CD4-positive, alpha-beta T cell treated with Interleukin-17A for 1 hour (primary cell): ENCODE measurements around the gene TCERG1.

Source experiments
- DNase-seq: peaks from one replicate; pipeline ENCODE4 v3.0.0-alpha.2; 2020

Gene TCERG1

DNA sequence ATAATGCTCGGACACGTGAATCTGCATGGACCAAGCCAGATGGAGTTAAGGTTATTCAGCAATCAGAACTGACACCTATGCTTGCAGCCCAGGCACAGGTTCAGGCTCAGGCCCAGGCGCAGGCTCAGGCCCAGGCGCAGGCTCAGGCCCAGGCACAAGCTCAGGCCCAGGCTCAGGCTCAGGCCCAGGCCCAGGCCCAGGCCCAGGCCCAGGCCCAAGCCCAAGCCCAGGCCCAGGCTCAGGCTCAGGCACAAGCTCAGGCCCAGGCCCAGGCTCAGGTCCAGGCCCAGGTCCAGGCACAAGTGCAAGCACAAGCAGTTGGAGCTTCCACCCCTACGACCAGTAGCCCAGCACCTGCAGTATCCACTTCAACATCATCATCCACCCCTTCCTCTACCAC lies 11.8 kb downstream of the TCERG1 start:
- no peak for DNase-seq

GRCh38 chr5:146461319-146461718 lies 14.2 kb downstream of the TCERG1 start:
- no peak for DNase-seq

- no peak for DNase-seq
Observed at GRCh38 chr5:146463446-146463845, 16.3 kb downstream of the TCERG1 start.

- DNase-seq: no peak
Observed at GRCh38 chr5:146466521-146467349, 19.6 kb downstream of the TCERG1 start.

- DNase-seq: no peak
Observed at GRCh38 chr5:146467760-146468159, 20.6 kb downstream of the TCERG1 start.

DNA sequence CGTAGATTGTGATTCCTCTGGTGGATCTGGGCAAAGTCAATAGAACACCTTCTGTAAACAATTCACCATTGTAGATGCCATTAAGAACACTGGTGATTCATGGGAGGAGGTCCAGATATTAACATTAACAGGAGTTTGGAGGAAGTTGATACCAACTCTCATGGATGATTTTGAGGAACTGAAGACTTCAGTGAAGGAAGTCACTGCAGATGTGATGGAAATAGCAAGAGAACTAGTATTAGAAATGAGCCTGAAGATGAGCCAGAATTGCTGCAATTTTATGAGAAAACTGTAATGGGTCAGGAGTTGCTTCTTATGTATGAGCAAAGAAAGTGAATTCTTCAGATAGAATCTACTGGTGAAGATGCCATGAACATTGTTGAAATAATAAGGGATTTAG lies 26.9 kb downstream of the TCERG1 start:
- DNase-seq: no peak

DNA sequence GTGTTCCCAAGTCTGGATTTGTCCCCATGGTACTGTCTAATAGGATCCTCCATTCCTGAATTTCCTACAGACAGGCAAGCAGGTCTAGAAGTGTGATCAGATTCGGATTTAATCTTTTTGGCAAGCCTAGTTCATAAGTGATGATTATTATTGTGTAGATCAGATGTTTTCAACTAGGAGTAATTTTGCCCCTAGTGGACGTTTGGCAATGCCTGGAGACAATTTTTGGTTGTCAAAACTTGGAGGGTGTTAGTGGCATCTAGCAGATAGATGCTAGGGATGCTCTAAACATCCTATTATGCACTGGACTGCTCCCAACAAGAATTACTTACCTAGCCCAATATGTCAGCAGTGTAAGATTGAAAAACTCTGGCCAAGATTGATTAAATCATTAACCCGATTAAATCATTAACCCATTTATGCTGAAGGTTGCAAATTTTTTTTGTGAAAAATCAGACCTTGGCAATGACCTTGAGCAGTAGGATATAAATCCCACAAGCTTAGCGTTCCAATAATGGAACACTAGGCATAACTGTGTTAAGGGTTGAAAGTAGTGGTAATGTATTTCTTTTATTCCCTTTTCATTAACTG lies 28.2 kb downstream of the TCERG1 start:
- no peak for DNase-seq

DNA sequence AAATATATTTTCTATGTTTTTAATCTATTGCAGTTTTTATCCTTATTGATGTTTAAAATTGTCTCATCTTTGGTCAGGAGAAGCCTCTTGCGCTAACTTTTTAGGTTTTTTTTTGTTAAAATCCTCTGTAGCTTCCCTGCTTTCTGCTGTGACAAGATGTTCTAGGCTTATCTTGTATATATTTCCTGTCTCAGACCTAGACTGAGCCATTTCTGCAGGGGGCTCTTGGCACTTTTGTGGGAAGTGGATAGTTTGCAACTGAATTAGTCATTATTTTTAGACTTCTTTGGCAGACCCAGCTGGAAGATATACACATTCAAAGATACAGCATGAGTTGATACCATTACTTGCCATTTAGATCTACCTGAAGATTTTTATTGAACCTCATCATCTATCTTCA lies 28.8 kb downstream of the TCERG1 start:
- no peak for DNase-seq

GRCh38 chr5:146482775-146483174 lies 35.6 kb downstream of the TCERG1 start:
- DNase-seq: no peak

DNA sequence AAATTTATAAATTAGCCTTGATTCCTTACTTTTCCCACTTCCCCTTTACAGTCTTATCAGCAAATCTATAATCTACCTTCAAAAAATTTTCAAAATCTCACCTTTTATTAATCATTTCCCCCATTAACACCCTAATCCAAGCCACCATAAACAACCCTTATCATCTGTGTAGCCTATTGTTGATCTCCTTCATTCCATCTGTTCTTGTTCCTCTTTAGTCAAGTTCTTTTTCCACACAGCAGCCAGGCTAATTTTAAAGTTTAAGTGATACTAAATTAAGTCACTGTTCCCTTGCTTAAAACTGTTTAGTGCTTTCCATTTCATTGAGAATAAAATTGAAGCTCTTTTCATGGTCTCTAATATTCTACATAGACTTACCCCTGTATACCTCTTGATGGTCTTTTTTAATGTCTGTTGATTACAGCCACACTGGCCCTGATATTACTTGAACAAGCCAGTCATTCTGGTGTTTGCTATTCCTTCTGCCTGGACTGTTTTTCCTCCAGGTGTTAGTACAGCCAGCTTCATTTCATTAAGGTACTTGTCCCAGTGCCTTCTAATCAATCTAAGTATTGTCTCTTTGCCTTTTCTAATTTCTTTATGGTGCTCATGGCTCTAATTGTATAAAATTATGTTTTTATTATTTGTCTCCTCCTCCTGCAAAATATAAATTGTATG lies 37.7 kb downstream of the TCERG1 start:
- DNase-seq: no peak

- DNase-seq: no peak
Observed at GRCh38 chr5:146490089-146490843, 43.1 kb downstream of the TCERG1 start.

DNA sequence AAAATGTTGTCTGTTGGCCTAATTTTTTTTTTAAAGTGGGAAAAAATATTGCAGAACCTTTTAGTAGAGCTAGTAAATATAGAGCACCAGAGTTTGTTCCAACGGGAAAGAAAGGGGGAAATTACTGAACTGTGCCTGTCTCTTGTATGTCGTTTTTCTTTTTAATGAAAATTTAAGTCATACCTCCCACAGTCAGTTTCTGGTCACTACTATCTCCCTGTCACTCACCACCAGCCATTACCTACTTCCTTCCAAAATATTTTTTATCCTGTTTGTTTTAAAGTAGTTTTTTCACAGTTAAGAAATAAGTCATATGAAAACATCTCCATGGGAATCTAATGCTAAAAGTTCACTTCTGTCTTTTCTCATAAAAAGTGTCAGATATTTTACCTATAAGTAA lies 47.5 kb downstream of the TCERG1 start:
- DNase-seq: no peak

- DNase-seq: no peak
Observed at GRCh38 chr5:146499680-146500079, 52.5 kb downstream of the TCERG1 start.

- DNase-seq: no peak
Observed at GRCh38 chr5:146507428-146507827, 60.3 kb downstream of the TCERG1 start.

- no peak for DNase-seq
Observed at GRCh38 chr5:146510559-146511125, 63.5 kb downstream of the TCERG1 start.

GRCh38 chr5:146513462-146513861 lies 66.3 kb downstream of the TCERG1 start:
- no peak for DNase-seq

DNA sequence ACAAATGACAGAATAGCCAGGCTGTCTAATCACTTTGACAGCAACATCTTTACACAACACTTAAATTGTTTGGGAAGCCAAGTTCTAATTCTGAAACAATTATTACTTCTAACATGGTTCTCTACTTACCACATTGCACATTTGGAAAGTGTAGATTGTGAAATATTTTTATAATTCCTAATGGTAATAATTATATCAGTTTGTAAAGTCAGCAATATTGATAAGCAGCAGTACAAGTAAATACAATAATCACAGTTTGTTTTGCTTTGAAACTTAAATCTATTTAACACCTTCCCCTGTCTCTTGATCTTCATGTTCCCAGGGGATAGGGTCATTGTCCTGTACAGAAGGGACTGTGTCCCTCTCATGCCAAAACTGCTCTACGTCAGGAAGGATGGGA lies 67.4 kb downstream of the TCERG1 start:
- no peak for DNase-seq

DNA sequence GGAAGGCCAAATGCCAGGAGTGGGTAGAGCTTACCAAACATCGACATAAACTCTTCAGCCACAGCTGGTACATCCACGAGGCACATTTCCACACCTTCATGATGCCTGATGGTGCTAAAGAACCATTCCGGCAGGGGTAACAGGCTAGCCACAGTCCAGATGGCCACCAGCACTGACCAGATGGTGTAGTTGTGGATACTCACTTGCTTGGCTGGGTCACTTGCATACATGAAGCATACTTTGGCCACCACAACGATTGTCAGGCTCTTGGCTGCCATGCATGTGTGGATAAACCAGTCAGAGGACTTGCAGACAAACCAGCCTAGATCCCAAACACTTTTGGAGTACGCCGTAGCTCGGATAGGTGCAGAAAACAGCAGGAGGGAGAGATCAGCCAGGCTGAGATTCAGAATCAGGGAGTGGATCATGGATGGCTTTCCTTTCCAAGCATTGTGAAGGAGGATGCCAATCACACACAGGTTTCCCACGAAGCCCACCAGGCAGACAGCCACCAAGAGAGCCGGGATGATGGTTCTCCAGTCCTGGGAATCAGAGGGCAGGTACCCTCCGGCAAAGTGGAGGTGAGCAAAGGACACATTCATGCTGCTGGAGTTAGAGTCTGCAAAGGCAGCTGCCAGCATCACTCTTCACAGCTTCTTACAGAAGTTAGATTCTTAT lies 68.5 kb downstream of the TCERG1 start:
- DNase-seq: no peak

DNA sequence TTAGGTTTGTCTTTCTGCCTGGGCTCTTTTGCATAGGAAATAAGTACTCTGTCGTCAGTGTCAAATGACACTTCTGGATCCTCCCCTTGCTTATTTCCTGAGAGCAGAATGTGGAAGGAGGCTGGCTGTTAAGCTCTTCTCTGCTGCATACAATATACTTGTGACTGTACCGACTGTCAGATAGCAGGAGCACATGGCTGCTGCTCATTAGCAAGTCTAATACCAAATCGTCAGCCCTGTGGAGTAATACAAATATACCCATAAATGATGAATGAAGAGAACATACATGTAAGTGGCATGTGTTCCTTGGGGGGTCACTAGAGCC lies 69.0 kb downstream of the TCERG1 start, which contains the start of gene GPR151:
GPR151 (minus strand) TSS at position 40 of the 325 bp plus-strand sequence. CDS start 77 bp downstream, outside the sequence.
- no peak for DNase-seq

- DNase-seq: no peak
Observed at GRCh38 chr5:146519554-146519953, 72.4 kb downstream of the TCERG1 start.

GRCh38 chr5:146520731-146521130 lies 73.6 kb downstream of the TCERG1 start:
- no peak for DNase-seq

- DNase-seq: no peak
Observed at GRCh38 chr5:146521403-146522106, 74.4 kb downstream of the TCERG1 start.
